ENCODE measurements around the gene FKBP3. TPM values are rescaled to one million over a fixed set of nuclear protein-coding genes. Genes with fewer than 3 reads are reported as not detected.

The FKBP3 gene
- total and polyA plus RNA-seq, 2 of the 8 experiments (the other 6 are each of a cell fraction or from before 2014, with no cell fraction given): 36.0 to 149 TPM

- TF ChIP-seq RAD21 (IDR thresholded peaks at IDR 0.05 in 1 of 2, conservative IDR thresholded peaks at IDR 0.05 in 1 of 2; ENCODE audit: low read depth in 2 of 2, low read length in 2 of 2): peak in 1 of 2 experiments; percentile 13; a peak in 1 of 4 replicates
- TF ChIP-seq CHD1 (IDR thresholded peaks at IDR 0.05; ENCODE audit: low read depth, low read length): peak; percentile 89
- peak; percentile 88 for TF ChIP-seq POLR2AphosphoS5 (IDR thresholded peaks at IDR 0.05; ENCODE audit: low read depth, low read length)
- peak; percentile 94 for TF ChIP-seq ASH2L (IDR thresholded peaks at IDR 0.05; ENCODE audit: low read length)
- TF ChIP-seq SRF (IDR thresholded peaks at IDR 0.05; ENCODE audit: low read depth, low read length): no peak
- peak; percentile 74 for TF ChIP-seq CREB1 (IDR thresholded peaks at IDR 0.05)
- peak; percentile 61 for TF ChIP-seq TEAD4 (IDR thresholded peaks at IDR 0.05; ENCODE audit: low read depth, low read length)
- TF ChIP-seq POU5F1 (IDR thresholded peaks at IDR 0.05; ENCODE audit: low read depth, low read length): no peak
- TF ChIP-seq SP4 (IDR thresholded peaks at IDR 0.05; ENCODE audit: low read length): peak; percentile 83
- TF ChIP-seq TAF7 (optimal IDR thresholded peaks at IDR 0.05; ENCODE audit: borderline replicate concordance, low read depth, low read length): peak; percentile 88
- TF ChIP-seq JUN (IDR thresholded peaks at IDR 0.05; ENCODE audit: low read depth, low read length): peak; percentile 2; the same call in 1 of the 2 replicates
- peak in 1 of 2 experiments; percentile 86; a peak in 1 of 3 replicates for TF ChIP-seq EP300 (IDR thresholded peaks at IDR 0.05; ENCODE audit: borderline replicate concordance in 1 of 2, low read depth in 2 of 2, low read length in 2 of 2)
- peak; percentile 99 for TF ChIP-seq PHF8 (conservative IDR thresholded peaks at IDR 0.05; ENCODE audit: low read depth, low read length)
- peak; percentile 26; the same call in 1 of the 2 replicates for TF ChIP-seq GTF2F1 (IDR thresholded peaks at IDR 0.05; ENCODE audit: borderline replicate concordance, low read depth, low read length)
- TF ChIP-seq TAF1 (IDR thresholded peaks at IDR 0.05; ENCODE audit: low read depth, low read length): peak; percentile 98
- peak; percentile 48; the same call in 1 of the 2 replicates for TF ChIP-seq RBBP5 (IDR thresholded peaks at IDR 0.05; ENCODE audit: borderline replicate concordance, low read depth, low read length)
- no peak for TF ChIP-seq SIRT6 (IDR thresholded peaks at IDR 0.05; ENCODE audit: low read length)
- TF ChIP-seq JUND (IDR thresholded peaks at IDR 0.05; ENCODE audit: low read length): peak; percentile 87
- peak; percentile 81 for TF ChIP-seq CHD2 (IDR thresholded peaks at IDR 0.05; ENCODE audit: low read length)
- TF ChIP-seq E2F6 (IDR thresholded peaks at IDR 0.05): no peak
- TF ChIP-seq CTCF (IDR thresholded peaks at IDR 0.05; ENCODE audit: control extremely low read depth in 1 of 3, insufficient read depth in 1 of 3, low read depth in 1 of 3, low read length in 3 of 3): peak in 1 of 3 experiments; percentile 35; a peak in 1 of 4 replicates
Measured at GRCh38 chr14:45134051-45134958, at the start of gene FKBP3 (continued).

Measured in H1 (cell line).